ENCODE data around the gene ZNF692.

GRCh38 chr1:248871837-248872401, 13.0 kb upstream of the ZNF692 start:
- TF ChIP-seq, protein P1, sequence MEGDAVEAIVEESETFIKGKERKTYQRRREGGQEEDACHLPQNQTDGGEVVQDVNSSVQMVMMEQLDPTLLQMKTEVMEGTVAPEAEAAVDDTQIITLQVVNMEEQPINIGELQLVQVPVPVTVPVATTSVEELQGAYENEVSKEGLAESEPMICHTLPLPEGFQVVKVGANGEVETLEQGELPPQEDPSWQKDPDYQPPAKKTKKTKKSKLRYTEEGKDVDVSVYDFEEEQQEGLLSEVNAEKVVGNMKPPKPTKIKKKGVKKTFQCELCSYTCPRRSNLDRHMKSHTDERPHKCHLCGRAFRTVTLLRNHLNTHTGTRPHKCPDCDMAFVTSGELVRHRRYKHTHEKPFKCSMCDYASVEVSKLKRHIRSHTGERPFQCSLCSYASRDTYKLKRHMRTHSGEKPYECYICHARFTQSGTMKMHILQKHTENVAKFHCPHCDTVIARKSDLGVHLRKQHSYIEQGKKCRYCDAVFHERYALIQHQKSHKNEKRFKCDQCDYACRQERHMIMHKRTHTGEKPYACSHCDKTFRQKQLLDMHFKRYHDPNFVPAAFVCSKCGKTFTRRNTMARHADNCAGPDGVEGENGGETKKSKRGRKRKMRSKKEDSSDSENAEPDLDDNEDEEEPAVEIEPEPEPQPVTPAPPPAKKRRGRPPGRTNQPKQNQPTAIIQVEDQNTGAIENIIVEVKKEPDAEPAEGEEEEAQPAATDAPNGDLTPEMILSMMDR (IDR thresholded peaks at IDR 0.05): no peak
- no peak for TF ChIP-seq POLR2A (IDR thresholded peaks at IDR 0.05)

Measured in esophagus squamous epithelium (tissue), 4 donors.